CD8-positive, alpha-beta memory T cell (primary cell): ENCODE data around the gene CDH23. TPM values are rescaled to one million over a fixed set of nuclear protein-coding genes. Genes with fewer than 3 reads are reported as not detected.

Experiments used
- CTCF ChIA-PET: fragments of 350-600 bp; sonication (Branson Sonifier 250); formaldehyde crosslinking; loops from one replicate; lab custom pipeline; 2021; ENCODE audit warnings: antibody characterized with exemption; lab: Charles Lee
- POLR2A ChIA-PET: fragments of 350-600 bp; sonication (Branson Sonifier 250); formaldehyde crosslinking; loops from one replicate; lab custom pipeline; 2021; ENCODE audit warnings: antibody characterized with exemption; lab: Charles Lee
- DNase-seq, 5 donors: peaks; one replicate each; pipeline versions ENCODE4 v3.0.0 to v3.0.0-alpha.2; 2020 to 2022; ENCODE audit warnings: mixed read lengths in 1 of 5
- H3K27ac ChIP-seq: one replicate; pipeline ENCODE4 v1.7.0; 2013; ENCODE audit warnings: low read depth, mild to moderate bottlenecking, low read length, moderate library complexity
- H3K27me3 ChIP-seq: 2 replicates; pipeline ENCODE4 v1.7.0; 2013; ENCODE audit warnings: low read length, mild to moderate bottlenecking; ENCODE audit not compliant: insufficient read depth, poor library complexity, severe bottlenecking
- H3K36me3 ChIP-seq: 2 replicates; pipeline ENCODE4 v1.7.0; 2013; ENCODE audit warnings: mild to moderate bottlenecking, low read length, moderate library complexity; ENCODE audit not compliant: insufficient read depth
- H3K4me1 ChIP-seq: 2 replicates; pipeline ENCODE4 v1.7.0; 2013; ENCODE audit warnings: mild to moderate bottlenecking, low read length, moderate library complexity; ENCODE audit not compliant: insufficient read depth
- H3K4me3 ChIP-seq: 2 replicates; pipeline ENCODE4 v1.7.0; 2013; ENCODE audit warnings: mild to moderate bottlenecking, low read length
- H3K9me3 ChIP-seq: 2 replicates; pipeline ENCODE4 v1.7.0; 2013; ENCODE audit warnings: mild to moderate bottlenecking, low read length
- H3K27ac Mint-ChIP-seq, 8 donors: one replicate each; pipeline ENCODE4 v1.8.0; 2020 to 2021; ENCODE audit warnings: mixed read lengths in 8 of 8, mild to moderate bottlenecking in 6 of 8, inconsistent platforms in 3 of 8, moderate library complexity in 3 of 8
- H3K27me3 Mint-ChIP-seq, 2 donors: one replicate each; pipeline ENCODE4 v1.8.0; 2020 to 2021; ENCODE audit warnings: mixed read lengths in 2 of 2, mild to moderate bottlenecking in 1 of 2, moderate library complexity in 1 of 2
- H3K36me3 Mint-ChIP-seq, 3 donors: one replicate each; pipeline ENCODE4 v1.8.0; 2020 to 2021; ENCODE audit warnings: mixed read lengths in 3 of 3, inconsistent platforms in 1 of 3, mild to moderate bottlenecking in 1 of 3
- H3K4me1 Mint-ChIP-seq, 3 donors: one replicate each; pipeline ENCODE4 v1.8.0; 2020 to 2021; ENCODE audit warnings: mixed read lengths in 3 of 3, inconsistent platforms in 1 of 3, mild to moderate bottlenecking in 1 of 3
- H3K4me3 Mint-ChIP-seq, 7 donors: one replicate each; pipeline ENCODE4 v1.8.0; 2020 to 2021; ENCODE audit warnings: mixed read lengths in 7 of 7, mild to moderate bottlenecking in 6 of 7, moderate library complexity in 4 of 7, inconsistent platforms in 2 of 7
- H3K9me3 Mint-ChIP-seq, 5 donors: one replicate each; pipeline ENCODE4 v1.8.0; 2020 to 2022; ENCODE audit warnings: mixed read lengths in 5 of 5, mild to moderate bottlenecking in 3 of 5, moderate library complexity in 2 of 5, inconsistent platforms in 1 of 5
- polyA plus RNA-seq: library from polyadenylated mRNA; unstranded; fragments of 300-500 nt; fragmentation: Illumina TruSeq; gene quantifications from one replicate; pipeline ENCODE4 v1.2.3, GENCODE V29; 2021
- total RNA-seq, 2 experiments: library from RNA; stranded (reverse); gene quantifications; one replicate each; pipeline ENCODE4 v1.2.3, GENCODE V29; 2021

CDH23 gene
- total and polyA plus RNA-seq, 3 experiments from 2014 or later, result 0.74 to 2.0 (median 0.78) TPM

DNA sequence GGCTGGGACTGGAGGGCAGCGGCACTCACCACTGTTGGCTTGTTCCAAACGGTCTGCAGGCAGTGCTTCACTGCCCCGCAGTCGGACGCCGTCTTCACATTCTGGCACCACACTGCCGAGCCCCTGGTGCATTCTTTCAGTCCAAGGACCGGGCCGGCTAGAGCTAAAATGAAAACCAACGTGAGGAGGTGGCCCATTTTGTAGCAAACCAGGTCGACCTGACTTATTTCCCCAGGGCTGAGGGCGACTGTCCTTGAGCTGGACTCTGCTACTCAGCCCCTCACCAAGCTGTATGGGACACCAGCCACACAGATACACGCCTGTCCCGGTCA is 437.6 kb downstream of the CDH23 start:
- CTCF ChIA-PET, result no interaction called here
- H3K4me3 ChIP-seq, result no peak overlapping the region
- H3K4me1 ChIP-seq, result peaks cover 23% of the 10 kb centered on the region
- POLR2A ChIA-PET, result no interaction called here
- Mint-ChIP-seq H3K36me3 (peaks cover 6 to 63% (median 8%) of the 10 kb centered on the region in 3 donors), H3K4me1 (peaks cover 34 to 54% (median 51%) of the 10 kb centered on the region in 3 donors), H3K4me3 (no peak overlapping the region), H3K9me3 (no peaks in the 10 kb centered on the region), H3K27ac (peak overlapping the region in 1 of 8 donors; percentile 47), H3K27me3 (no peaks in the 10 kb centered on the region)
- no peaks in the 10 kb centered on the region for H3K9me3 ChIP-seq
- no peaks in the 10 kb centered on the region for H3K27me3 ChIP-seq
- peaks cover 33% of the 10 kb centered on the region for H3K36me3 ChIP-seq
- H3K27ac ChIP-seq, result no peak overlapping the region
- no peak for DNase-seq

DNA sequence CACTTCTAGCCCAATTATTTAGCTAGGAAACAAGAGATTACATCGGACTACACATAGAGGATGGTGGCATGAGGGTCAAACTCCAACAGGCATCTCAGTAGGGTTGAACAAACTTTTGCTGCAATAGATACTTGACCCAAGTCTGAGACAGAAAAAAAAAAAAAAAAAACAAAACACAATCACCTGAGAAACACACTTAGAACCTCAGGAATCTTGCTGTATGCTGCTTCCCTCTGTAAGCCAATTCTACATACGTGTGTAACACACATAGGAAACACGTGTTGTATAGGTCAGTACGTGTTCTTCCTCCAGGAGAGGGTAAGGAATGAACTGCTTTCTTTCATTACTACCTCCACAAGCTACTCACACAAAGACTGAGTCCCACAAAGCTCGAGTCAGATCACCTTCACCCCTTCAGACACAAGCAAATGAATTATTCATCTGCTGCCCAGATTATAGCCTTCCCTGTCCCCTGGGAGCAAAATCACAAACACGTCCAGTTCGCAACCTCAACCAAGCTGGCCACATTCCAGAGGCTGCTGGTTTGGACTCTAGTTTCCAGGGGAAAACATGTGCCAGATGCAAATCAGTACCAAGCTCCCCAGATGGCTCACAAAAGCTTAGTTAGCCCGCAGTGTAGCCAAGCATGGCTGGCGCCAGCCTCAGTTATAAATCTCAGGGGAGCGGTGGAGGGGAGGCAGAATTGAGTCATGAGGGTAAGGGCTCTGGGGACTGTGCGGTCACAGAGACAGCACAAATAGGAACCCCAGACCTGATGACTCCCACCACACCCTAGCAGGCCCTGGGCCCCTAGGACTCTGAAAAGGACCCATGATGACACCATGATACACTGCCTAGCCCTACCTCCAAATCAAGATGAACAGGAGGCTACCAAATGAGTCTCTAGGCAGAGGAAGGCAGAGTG is 439.2 kb downstream of the CDH23 start:
- Histone ChIP-seq H3K4me1 (peaks cover 33% of the 10 kb centered on the region), H3K9me3 (no peaks in the 10 kb centered on the region), H3K4me3 (no peak overlapping the region), H3K27ac (no peak overlapping the region), H3K27me3 (no peaks in the 10 kb centered on the region), H3K36me3 (peaks cover 23% of the 10 kb centered on the region)
- ChIA-PET POLR2A (no interaction called here), CTCF (interaction anchor here (0.7 to 2.2 kb wide), 3 partner anchors 13 to 591 kb away, joined by 4 to 5 read pairs (median 5); no protein-coding TSS in a partner anchor)
- no peak overlapping the region for H3K4me3 Mint-ChIP-seq
- H3K27ac Mint-ChIP-seq, result no peak overlapping the region
- H3K4me1 Mint-ChIP-seq, result peaks cover 44 to 67% (median 64%) of the 10 kb centered on the region in 3 donors
- H3K27me3 Mint-ChIP-seq, result no peaks in the 10 kb centered on the region
- peak in 1 of 5 donors; percentile 6 for DNase-seq
- peaks cover 0 to 50% (median 2%) of the 10 kb centered on the region in 3 donors for H3K36me3 Mint-ChIP-seq
- no peaks in the 10 kb centered on the region for H3K9me3 Mint-ChIP-seq

DNA sequence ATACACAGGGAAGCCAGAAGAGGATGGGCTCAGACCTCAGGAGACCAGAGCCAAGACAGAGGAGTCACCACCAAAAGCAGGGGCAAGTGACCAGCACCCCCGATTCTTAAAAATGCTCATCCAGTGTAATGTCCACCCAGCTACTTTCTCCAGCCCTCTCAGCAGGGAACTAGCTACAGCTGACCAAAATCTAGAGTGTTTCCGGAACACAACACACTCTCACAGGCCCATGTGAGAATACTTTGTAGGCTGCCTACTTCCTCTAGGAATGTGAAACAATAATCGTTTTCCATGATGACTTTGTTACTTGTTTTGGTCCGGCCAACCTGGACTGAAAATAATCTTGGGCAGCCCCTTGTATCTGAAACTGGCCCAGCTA is 439.9 kb downstream of the CDH23 start:
- no peak overlapping the region for H3K4me3 ChIP-seq

DNA sequence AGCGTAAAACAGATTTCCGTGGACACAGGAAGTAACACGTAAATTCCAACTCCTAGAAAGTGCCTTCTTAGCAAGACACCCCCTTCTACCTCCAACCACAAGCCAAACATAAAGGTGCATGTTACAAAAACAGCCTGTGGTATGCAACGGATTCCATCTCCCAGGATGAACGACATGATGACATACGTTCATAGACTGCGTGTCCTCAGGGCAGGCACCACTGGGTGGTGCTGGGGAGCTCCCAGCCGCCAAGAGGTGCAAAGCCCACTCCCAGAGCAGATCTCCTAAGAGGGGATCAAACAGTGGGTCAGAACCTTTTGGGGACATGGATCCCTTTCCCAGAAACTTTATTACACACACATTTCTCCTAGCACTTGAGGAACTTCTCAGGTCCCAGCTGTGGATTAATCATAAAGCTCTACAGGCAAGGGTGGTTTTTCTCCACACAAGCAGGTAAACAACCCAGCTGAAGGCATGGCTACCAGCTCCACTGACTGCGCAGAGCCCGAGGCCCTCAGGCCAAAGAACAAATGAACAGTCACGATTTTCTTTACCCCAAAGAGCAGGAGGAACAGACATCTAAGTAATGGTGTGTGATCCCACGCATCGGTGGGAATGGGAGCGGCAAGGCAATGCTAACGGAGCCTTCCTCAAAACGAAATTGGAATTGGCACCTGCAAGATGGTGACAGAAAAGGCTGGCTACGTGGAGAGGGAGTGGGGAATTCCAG is 440.5 kb downstream of the CDH23 start:
- Mint-ChIP-seq H3K27ac (peak overlapping the region in 5 of 8 donors; percentile 4 to 80 (median 40)), H3K36me3 (peaks cover 0 to 37% (median 2%) of the 10 kb centered on the region in 3 donors), H3K4me1 (peaks cover 48 to 75% (median 64%) of the 10 kb centered on the region in 3 donors), H3K4me3 (no peak overlapping the region), H3K27me3 (no peaks in the 10 kb centered on the region), H3K9me3 (no peaks in the 10 kb centered on the region)
- Histone ChIP-seq H3K27me3 (no peaks in the 10 kb centered on the region), H3K27ac (no peak overlapping the region), H3K9me3 (no peaks in the 10 kb centered on the region), H3K4me1 (peaks cover 38% of the 10 kb centered on the region), H3K36me3 (peaks cover 10% of the 10 kb centered on the region), H3K4me3 (no peak overlapping the region)
- POLR2A ChIA-PET, result interaction anchor here (0.6 kb wide), 1 partner anchor 517 kb away, joined by 3 read pairs; the partner anchor contains the start of gene DNAJB12
- CTCF ChIA-PET, result interaction anchor here (2.2 kb wide), 1 partner anchor 12 kb away, joined by 5 read pairs; no protein-coding TSS in a partner anchor
- peak in 1 of 5 donors; percentile 23 for DNase-seq

More for the DNA sequence above, 439.9 kb downstream of the CDH23 start:
- H3K36me3 ChIP-seq, result peaks cover 16% of the 10 kb centered on the region
- peaks cover 38% of the 10 kb centered on the region for H3K4me1 ChIP-seq
- no peaks in the 10 kb centered on the region for H3K9me3 Mint-ChIP-seq
- H3K27ac Mint-ChIP-seq, result peak overlapping the region in 1 of 8 donors; percentile 18
- H3K9me3 ChIP-seq, result no peaks in the 10 kb centered on the region
- ChIA-PET CTCF (interaction anchor here (2.2 kb wide), 1 partner anchor 12 kb away, joined by 5 read pairs; no protein-coding TSS in a partner anchor), POLR2A (interaction anchor here (0.6 kb wide), 1 partner anchor 518 kb away, joined by 3 read pairs; the partner anchor contains the start of gene DNAJB12)
- peaks cover 0 to 43% (median 0%) of the 10 kb centered on the region in 3 donors for H3K36me3 Mint-ChIP-seq
- H3K4me1 Mint-ChIP-seq, result peaks cover 46 to 71% (median 64%) of the 10 kb centered on the region in 3 donors
- no peak for DNase-seq
- no peaks in the 10 kb centered on the region for H3K27me3 Mint-ChIP-seq
- H3K4me3 Mint-ChIP-seq, result no peak overlapping the region
- H3K27me3 ChIP-seq, result no peaks in the 10 kb centered on the region
- no peak overlapping the region for H3K27ac ChIP-seq

DNA sequence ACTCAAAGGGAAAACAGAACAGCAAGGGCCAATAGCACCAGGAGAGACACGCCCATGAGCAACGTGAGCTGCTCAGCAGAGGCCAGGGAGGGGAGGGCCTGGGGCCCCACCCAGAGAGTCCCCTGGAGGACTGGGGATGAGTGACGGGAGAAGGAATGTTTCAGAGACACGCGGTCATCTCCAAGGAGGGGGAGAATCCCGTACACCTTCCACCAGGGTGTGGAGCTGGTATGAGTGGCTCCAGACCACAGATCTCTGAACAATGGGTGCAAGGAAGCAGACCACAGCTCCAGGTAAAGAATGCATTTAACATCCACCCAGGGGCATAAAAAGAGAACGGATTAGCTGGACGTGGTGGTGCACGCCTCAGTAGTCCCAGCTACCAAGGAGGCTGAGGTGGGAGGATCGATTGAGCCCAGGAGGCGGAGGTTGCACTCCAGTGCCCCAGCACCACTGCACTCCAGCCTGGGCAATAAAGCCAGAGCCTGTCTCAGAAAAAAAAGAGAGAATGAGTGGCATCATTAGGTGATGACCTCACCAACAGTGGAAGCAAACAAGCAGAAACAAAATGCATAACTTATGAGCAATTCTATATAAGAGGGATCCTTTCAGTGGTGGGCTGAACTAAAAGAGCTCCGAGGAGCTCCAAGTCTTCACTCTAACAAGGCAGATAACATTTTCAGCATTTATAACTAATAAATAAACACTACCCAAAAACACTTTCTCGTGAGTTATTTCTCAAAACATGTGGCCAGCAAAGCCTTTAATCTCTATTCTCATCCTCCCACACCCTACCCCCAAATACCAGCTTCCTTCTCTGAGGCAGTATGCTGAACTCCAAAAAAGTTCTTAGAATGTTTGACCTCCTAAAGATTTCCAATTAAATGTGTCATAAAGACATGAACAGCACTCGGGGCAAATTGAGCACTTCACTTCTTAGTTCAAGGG is 441.8 kb downstream of the CDH23 start:
- no peaks in the 10 kb centered on the region for H3K9me3 Mint-ChIP-seq
- Histone ChIP-seq H3K4me3 (no peak overlapping the region), H3K36me3 (peaks cover 3% of the 10 kb centered on the region), H3K27ac (no peak overlapping the region), H3K9me3 (no peaks in the 10 kb centered on the region), H3K4me1 (peaks cover 46% of the 10 kb centered on the region), H3K27me3 (no peaks in the 10 kb centered on the region)
- H3K27me3 Mint-ChIP-seq, result no peaks in the 10 kb centered on the region
- peaks cover 52 to 80% (median 74%) of the 10 kb centered on the region in 3 donors for H3K4me1 Mint-ChIP-seq
- H3K36me3 Mint-ChIP-seq, result peaks cover 0 to 31% (median 2%) of the 10 kb centered on the region in 3 donors
- H3K27ac Mint-ChIP-seq, result peak overlapping the region in 5 of 8 donors; percentile 6 to 83 (median 52)
- no peak overlapping the region for H3K4me3 Mint-ChIP-seq
- POLR2A ChIA-PET, result no interaction called here
- CTCF ChIA-PET, result interaction anchor here (1.2 to 1.8 kb wide), 3 partner anchors 58 to 461 kb away, joined by 3 to 4 read pairs (median 4); partner anchors contain the start of gene VSIR
- DNase-seq, result no peak

DNA sequence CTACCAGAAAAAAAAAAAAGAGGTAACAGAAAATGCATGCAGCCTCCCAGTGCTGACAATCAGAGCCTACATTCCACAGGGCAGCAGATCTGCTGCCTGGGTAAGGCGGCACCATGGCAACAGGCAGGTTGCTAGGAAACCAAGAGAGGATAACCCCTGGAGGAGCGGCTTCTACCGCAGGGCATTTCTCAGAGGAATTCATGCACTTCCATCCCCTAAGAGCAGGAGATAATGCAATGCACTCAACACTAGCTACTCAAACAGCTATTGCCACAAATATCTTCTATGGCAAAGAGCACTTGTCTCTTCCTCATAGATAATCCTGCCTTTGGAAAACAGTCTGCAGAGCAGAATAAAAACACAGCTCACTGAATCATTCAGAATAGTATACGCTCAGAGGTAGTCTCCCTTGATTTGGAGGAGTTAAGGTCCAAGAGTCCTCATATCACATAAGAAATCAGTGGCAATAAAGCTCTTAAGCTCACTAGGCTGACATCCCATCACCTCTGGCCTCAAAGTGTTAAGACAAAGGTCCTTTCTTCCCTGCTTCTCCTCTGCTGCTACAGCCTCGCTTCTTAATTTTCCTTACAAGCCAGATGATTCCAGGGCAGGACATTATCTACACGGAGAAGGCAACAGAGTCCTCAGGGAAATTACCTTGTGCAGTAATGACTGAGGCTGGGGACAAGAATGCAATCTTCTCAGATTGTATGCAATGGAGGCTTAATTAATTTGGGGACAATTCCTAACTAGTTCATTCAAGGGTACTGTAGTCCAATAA is 443.6 kb downstream of the CDH23 start:
- no peaks in the 10 kb centered on the region for H3K9me3 Mint-ChIP-seq
- Histone ChIP-seq H3K4me3 (no peak overlapping the region), H3K36me3 (no peaks in the 10 kb centered on the region), H3K27ac (no peak overlapping the region), H3K4me1 (peaks cover 46% of the 10 kb centered on the region), H3K9me3 (no peaks in the 10 kb centered on the region), H3K27me3 (no peaks in the 10 kb centered on the region)
- peak overlapping the region in 2 of 8 donors; percentile 66 to 68 for H3K27ac Mint-ChIP-seq
- H3K27me3 Mint-ChIP-seq, result no peaks in the 10 kb centered on the region
- CTCF ChIA-PET, result no interaction called here
- H3K4me1 Mint-ChIP-seq, result peaks cover 63 to 87% (median 77%) of the 10 kb centered on the region in 3 donors
- peaks cover 0 to 20% (median 2%) of the 10 kb centered on the region in 3 donors for H3K36me3 Mint-ChIP-seq
- H3K4me3 Mint-ChIP-seq, result peak overlapping the region in 1 of 7 donors; percentile 13
- no peak for DNase-seq
- POLR2A ChIA-PET, result no interaction called here
